GM19035 (cell line): ENCODE measurements around the gene C20orf96.
"Not testable (repeated sequence)": the region's sequence is repeated elsewhere in the genome, so short reads cannot be mapped to it uniquely, and the experiment has no call there.

ENCODE experiments used
- ATAC-seq: cut with Tn5 transposase; IDR thresholded peaks from one replicate; pipeline ENCODE4 v1.9.1; 2021; ENCODE audit not compliant: unreplicated experiment

C20orf96 gene, protein sequence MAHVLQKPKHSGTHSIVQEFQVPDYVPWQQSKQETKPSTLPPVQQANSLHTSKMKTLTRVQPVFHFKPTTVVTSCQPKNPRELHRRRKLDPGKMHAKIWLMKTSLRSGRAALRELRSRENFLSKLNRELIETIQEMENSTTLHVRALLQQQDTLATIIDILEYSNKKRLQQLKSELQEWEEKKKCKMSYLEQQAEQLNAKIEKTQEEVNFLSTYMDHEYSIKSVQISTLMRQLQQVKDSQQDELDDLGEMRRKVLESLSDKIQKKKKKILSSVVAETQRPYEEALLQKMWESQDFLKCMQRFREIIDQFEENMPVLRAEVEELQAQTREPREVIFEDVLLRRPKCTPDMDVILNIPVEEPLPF

GRCh38 chr20:290084-290831 lies at the start of gene C20orf96:
Gene C20orf96, minus strand, starts transcription at chr20:290750. Its CDS starts 140 bp downstream, at chr20:290610.
- ATAC-seq, result peak; percentile 83

DNA sequence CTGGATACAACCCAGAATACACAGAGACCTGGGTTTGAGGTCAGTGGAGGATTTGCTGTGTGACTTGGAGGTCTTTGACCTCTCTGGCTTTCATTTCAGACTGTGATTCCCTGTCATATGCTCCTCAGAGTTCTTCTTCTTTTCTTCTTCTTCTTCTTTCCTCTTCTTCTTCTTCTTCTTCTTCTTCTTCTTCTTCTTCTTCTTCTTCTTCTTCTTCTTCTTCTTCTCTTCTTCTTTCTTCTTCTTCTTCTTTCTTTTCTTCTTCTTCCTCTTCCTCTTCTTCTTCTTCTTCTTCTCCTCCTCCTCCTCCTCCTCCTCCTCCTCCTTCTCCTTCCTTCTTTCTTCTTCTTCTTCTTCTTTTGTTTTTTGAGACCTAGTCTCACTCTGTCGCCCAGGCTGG lies 45.5 kb upstream of the C20orf96 start:
- ATAC-seq, result not testable (repeated sequence)

- ATAC-seq, result no peak
These were observed 44.0 kb upstream of the C20orf96 start for GRCh38 chr20:334578-334977.

GRCh38 chr20:330233-331149 lies 39.9 kb upstream of the C20orf96 start:
- ATAC-seq, result no peak

- ATAC-seq, result no peak
These were observed 39.3 kb upstream of the C20orf96 start for GRCh38 chr20:329851-330232.

GRCh38 chr20:328975-329695 lies 38.6 kb upstream of the C20orf96 start:
- no peak for ATAC-seq

DNA sequence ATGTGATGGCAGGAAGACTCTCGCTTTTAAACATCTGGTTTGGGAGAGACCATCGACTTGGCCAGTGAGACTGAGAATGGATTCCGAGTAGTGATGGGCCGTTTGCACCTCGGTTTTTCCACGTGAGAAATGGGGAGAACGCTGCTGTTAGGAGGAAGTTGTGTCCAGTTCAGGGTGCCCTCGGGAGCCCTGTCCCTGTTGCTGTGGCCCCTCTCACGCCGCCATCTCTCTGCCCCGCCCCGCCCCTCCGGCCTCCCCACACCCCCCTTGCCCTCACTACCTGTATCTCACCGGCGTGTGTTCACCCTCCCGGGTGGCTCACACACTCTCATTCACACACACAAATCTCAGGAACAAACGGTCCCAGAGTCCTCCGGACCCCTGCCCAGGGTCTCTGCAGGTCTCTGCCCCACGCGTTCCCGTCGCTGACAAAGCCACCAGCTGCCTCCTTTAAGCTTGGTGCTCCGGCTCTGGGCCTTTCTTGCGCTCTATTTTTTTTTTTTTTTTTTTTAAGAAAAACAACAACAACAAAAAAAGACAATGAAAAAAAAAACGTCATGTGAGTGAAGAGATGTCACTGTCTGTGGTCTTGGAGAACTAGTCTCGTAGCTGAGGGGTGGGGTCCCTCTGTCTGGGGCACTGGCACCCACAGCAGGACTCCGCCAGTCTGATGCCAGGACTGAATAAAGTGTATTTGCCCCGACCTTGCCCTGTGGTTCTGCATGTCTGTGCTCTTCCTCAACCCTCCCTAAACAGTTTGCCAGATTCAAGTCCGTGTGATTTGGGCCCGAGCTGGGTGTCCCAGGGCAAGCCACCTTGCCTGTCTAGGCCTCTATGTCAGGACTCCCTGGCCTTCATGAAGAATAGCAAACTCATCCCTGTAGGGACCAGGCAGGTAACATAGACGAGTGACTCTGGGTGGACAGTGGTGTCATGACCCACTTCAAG lies 37.8 kb upstream of the C20orf96 start:
- no peak for ATAC-seq

DNA sequence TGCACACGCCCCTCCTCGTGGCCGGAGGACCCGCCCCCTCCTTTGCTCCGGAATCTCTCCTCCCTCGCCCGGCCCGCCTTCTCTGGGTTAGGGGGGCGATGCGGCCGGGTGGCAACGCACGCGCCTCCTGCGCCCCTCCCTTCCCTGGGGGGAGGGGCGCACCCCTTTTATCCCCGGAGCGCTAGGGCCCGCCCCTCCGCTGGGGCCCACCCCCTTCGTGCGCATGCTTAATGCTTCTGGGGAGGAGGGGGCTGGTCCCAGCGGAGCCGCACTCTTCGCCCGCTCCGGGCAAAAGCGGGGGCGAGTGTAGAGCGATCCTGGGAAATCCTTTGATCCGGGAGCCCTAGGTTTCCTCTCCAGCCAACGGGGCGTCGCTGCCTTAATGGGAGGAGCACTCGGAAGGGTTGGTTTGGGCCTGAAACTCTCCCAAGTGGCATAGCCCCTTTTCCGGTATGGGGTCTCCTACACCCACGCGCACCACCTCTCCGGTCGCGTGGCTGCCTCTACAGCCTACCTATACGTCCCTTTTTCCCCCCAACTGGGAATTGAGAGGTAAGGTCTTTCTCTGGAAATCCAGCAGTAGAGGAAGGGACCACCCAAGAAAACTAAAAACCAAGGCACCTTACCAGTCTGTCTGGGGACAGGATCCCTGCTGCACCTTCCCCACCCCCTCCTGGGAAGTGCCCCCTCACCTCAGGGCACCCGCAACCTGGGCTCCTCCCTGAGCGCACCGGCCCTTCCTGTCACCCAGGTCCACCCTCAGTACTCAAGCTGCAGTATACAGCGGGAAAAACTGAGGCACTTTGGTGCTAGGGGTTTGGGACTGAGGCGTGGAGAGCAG lies 36.9 kb upstream of the C20orf96 start:
- no peak for ATAC-seq

DNA sequence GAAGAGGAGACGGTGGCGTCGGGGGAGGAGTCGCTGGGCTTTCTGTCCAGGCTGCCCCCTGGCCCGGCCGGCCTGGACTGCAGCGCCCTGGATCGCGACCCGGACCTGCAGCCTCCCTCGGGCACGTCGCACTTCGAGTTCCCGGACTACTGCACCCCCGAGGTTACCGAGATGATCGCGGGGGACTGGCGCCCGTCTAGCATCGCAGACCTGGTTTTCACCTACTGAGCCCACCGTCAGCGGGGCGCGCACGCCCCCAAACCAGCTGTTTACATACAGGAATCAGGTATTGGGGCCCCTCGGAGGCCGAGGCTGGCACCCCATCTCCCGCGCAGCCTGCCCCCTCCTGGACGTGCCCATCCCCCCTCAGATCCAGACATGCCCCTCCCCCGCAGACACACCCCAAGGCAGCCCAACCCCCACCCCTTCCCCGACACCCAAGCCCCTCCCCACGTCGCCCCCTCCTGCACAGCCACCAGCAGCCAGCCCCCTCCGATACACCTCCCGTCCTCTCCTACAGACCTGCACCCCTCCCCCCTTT lies 36.2 kb upstream of the C20orf96 start:
- no peak for ATAC-seq

GRCh38 chr20:325889-326644 lies 35.5 kb upstream of the C20orf96 start:
- peak; percentile 15 for ATAC-seq

GRCh38 chr20:325045-325888 lies 34.7 kb upstream of the C20orf96 start, which contains the start of gene SOX12:
Gene SOX12, plus strand, starts transcription at chr20:325552. Its CDS starts 373 bp downstream, at chr20:325925.
- peak; percentile 69 for ATAC-seq

DNA sequence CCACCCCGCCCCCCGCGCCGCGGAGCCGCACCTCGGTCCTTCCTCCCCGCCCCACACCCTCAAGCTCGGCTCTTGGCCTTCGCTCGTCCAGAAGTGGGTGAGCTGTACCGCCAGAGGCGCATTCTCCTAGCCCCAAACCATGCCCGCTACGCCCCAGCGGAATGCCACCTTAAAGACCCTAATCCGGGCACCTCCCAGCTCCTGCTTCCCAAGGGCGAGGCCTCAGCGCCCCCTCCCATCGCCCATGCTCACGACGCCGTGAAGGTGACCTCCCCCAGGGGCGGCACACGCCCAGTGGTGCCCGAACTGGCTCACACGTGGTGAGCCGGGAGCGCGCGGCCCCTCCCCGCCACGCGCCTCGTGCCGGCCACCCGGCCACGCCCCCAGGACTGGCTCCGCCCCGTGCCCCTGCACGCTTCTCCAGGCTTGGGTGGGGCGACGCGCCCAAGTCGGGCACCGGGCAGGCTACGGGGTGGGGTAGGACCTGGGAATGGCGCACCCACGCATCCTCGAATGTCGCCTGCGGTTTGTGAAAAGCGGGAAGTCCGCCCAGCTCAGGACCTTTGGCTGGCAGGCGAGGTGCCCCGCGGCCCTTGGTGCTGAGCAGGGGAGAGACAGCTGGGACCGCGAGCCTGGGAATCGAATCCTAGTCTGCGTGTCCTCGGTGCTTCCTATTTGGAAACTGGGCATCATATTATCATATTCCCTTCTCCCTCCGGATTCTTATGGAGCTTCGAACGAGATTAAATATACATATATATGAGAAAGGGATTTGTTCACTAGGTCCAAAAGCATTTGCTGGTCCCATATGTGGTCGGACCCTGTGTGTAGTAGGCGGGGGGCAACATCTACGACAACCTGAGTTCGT lies 33.9 kb upstream of the C20orf96 start:
- ATAC-seq, result peak; percentile 51

DNA sequence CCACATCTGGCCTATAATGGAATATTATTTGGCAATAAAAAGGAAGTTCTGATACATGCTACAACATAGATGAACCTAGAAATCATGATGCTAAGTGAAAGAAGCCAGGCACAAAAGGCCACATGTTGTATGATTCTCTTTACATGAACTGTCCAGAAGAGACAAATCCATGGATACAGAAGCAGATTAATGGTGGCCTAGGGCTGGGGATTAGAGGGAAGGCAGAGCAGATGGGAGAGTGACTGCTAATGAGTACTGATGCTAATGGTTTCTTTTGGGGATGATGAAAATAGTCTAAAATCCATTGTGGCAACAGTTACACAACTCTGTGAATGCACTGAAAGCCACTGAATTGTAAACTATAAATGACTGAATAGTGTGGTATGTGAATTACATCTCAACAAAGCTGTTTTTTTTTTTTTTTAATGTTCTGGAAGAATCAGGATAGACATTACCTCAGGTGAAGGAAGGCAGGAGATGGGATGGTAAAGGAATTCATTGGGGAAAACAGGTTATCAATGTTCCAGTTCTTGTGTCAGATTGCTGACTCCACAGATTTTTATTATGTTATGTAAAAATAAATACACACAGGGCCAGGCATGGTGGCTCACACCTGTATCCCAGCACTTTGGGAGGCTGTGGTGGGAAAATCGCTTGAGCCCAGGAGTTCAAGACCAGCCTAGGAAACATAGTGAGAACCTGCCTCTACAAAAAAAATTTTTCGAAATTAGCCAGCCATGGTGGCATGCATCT lies 25.9 kb upstream of the C20orf96 start:
- no peak for ATAC-seq

GRCh38 chr20:313948-314347 lies 23.4 kb upstream of the C20orf96 start:
- no peak for ATAC-seq

- no peak for ATAC-seq
These were observed 22.9 kb upstream of the C20orf96 start for GRCh38 chr20:313402-313801.
